Keratinocyte (primary cell): ENCODE results near the gene ANKRD9. TPM values are rescaled to one million over a fixed set of nuclear protein-coding genes. Genes with fewer than 3 reads are reported as not detected.

Source experiments
- DNase-seq: peaks from one replicate; pipeline ENCODE4 v3.0.0-alpha.2; 2011; ENCODE audit warnings: low read depth, missing footprints, low spot score
- FAIRE-seq: peaks from 2 replicates; lab custom pipeline; 2011; peaks lifted over from hg19 to GRCh38; lab: Jason Lieb, UNC
- H2AFZ ChIP-seq: 2 replicates; pipeline ENCODE4 v1.6.0; 2012; ENCODE audit warnings: low read length, control low read depth, inconsistent platforms; ENCODE audit not compliant: control insufficient read depth
- H3K27ac ChIP-seq: 2 replicates; pipeline ENCODE4 v1.5.1; 2011; ENCODE audit warnings: low read length; ENCODE audit not compliant: control insufficient read depth, insufficient read depth
- H3K27me3 ChIP-seq: 3 replicates; pipeline ENCODE4 v1.6.0; 2011; ENCODE audit warnings: low read length; ENCODE audit not compliant: control insufficient read depth, insufficient read depth; ENCODE audit errors: extremely low read depth
- H3K36me3 ChIP-seq, 2 experiments: 2 replicates in 1 of 2; 3 replicates in 1 of 2; pipeline ENCODE4 v1.5.1; 2011; ENCODE audit warnings: low read length in 2 of 2, mild to moderate bottlenecking in 1 of 2; ENCODE audit not compliant: control insufficient read depth in 2 of 2, insufficient read depth in 2 of 2; ENCODE audit errors: extremely low read depth in 1 of 2
- H3K4me1 ChIP-seq: 3 replicates; pipeline ENCODE4 v1.5.1; 2011; ENCODE audit warnings: low read length; ENCODE audit not compliant: control insufficient read depth, insufficient read depth; ENCODE audit errors: extremely low read depth
- H3K4me2 ChIP-seq: 3 replicates; pipeline ENCODE4 v1.6.0; 2011; ENCODE audit warnings: low read depth, low read length; ENCODE audit not compliant: control insufficient read depth, insufficient read depth; ENCODE audit errors: extremely low read depth
- H3K4me3 ChIP-seq, 3 experiments: fragments of 200-600 bp in 1 of 3; sonication (generic) in 1 of 3; 2 replicates in 2 of 3; 3 replicates in 1 of 3; pipeline ENCODE4 v1.5.1; 2011 to 2016; ENCODE audit warnings: low read length in 3 of 3, mild to moderate bottlenecking in 3 of 3, control low read depth in 2 of 3, inconsistent platforms in 1 of 3, low read depth in 1 of 3, mixed read lengths in 1 of 3, mixed run types in 1 of 3, moderate library complexity in 1 of 3; ENCODE audit not compliant: control insufficient read depth in 2 of 3, insufficient read depth in 2 of 3; ENCODE audit errors: extremely low read depth in 1 of 3
- H3K79me2 ChIP-seq: 2 replicates; pipeline ENCODE4 v1.6.0; 2012; ENCODE audit warnings: low read length; ENCODE audit not compliant: control insufficient read depth, insufficient read depth
- H3K9ac ChIP-seq: 3 replicates; pipeline ENCODE4 v1.6.0; 2011; ENCODE audit warnings: low read length; ENCODE audit not compliant: control insufficient read depth, insufficient read depth; ENCODE audit errors: extremely low read depth
- H3K9me1 ChIP-seq: 3 replicates; pipeline ENCODE4 v1.6.0; 2011; ENCODE audit warnings: low read length; ENCODE audit not compliant: control insufficient read depth, insufficient read depth; ENCODE audit errors: extremely low read depth
- H3K9me3 ChIP-seq: 2 replicates; pipeline ENCODE4 v1.5.1; 2012; ENCODE audit warnings: low read depth, low read length; ENCODE audit not compliant: control insufficient read depth
- H4K20me1 ChIP-seq: 3 replicates; pipeline ENCODE4 v1.6.0; 2011; ENCODE audit warnings: low read length; ENCODE audit not compliant: control insufficient read depth, insufficient read depth; ENCODE audit errors: extremely low read depth
- EZH2 ChIP-seq: IDR thresholded peaks from one replicate; pipeline ENCODE4 v1.6.1; 2012; ENCODE audit warnings: inconsistent platforms, mild to moderate bottlenecking, low read length, moderate library complexity
- dilution Hi-C: fragments of 300-500 bp; cut with MboI; formaldehyde crosslinking; loops from one replicate; pipeline ENCODE4 v1.7.0; 2020; ENCODE audit warnings: low sequenced_read_pairs; ENCODE audit not compliant: extremely low pct_ligation_motif_present
- polyA plus RNA-seq, 5 experiments: library from polyadenylated mRNA; depleted of rRNA in 3 of 5; stranded (reverse) in 3 of 5; stranded (forward) in 1 of 5; unstranded in 1 of 5; fragments of >200 nt; gene quantifications; 1 replicate in 1 of 5; 2 replicates in 3 of 5; 3 replicates in 1 of 5; pipeline versions ENCODE4 v1.2.1 to v1.2.3, GENCODE V29; 2011 to 2012; ENCODE audit warnings: missing spikeins in 2 of 5, low read depth in 1 of 5, low replicate concordance in 1 of 5
- TF ChIP-seq, protein P1 (sequence below), 3 experiments: IDR thresholded peaks in 1 of 3; conservative IDR thresholded peaks in 1 of 3; optimal IDR thresholded peaks in 1 of 3; 2 replicates in 2 of 3; 3 replicates in 1 of 3; pipeline versions ENCODE3 to v1.5.1; 2011; ENCODE audit warnings: low read length in 3 of 3, mild to moderate bottlenecking in 3 of 3, moderate library complexity in 2 of 3, control low read depth in 1 of 3, inconsistent platforms in 1 of 3; ENCODE audit not compliant: insufficient read depth in 2 of 3; ENCODE audit errors: extremely low read depth in 1 of 3

Gene ANKRD9
- polyA plus RNA-seq, 1 donor (not counting 4 experiments of a cell fraction or from before 2014, with no cell fraction given), result 4.9 TPM

DNA sequence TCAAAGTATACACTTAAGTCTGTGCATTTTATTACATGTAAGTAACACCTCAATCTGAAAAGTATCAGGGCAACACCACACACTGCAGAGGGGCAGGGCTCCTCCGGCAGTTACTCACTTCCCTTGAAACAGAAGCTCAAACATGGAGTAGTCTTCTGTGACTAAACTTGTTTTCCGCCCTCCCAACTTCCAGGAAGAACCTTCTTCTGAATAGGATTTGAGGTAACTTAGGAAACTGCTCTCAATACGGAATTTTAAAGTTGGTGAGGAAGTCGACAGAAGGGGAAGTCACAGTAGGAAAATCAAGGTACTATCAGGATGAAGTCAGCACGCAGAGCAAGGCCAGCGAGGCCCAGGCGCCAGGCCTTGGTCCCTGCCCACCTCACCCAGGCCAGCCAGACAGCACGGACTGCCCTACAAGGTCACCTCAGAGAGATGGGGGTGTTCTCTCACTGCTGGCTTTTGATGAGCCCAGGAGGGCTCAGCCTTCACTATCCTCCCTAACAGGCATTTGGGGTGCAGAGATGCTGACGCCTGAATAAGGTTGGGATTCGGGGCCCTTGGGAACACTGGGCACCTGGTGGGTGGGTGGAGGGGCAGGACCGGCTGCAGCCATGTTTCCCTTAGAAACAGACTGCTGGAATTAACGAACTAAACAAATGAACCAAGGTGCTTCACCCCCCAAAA is 5.8 kb downstream of the ANKRD9 start:
- no peak overlapping the region for H2AFZ ChIP-seq
- H3K27ac ChIP-seq, result no peak overlapping the region

DNA sequence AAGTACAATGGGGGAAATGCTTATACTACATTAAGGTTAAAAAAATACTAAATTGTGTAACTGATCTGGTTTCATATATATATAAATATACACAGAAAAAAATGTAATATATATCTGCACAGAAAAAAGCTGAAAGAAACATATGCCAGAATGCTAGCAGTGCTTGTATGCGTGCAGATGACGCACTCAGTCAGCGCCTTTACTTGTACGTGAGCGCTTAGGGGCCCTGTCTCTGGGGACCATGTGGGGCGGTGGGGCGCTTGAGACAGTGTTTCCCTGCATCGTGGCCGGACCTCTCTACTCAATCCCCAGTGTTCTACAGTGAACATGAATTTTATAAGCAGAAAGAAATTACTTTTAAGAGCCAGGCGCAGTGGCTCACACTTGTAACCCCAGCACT is 7.0 kb downstream of the ANKRD9 start:
- no peaks in the 10 kb centered on the region for H4K20me1 ChIP-seq
- no peaks in the 10 kb centered on the region for H3K79me2 ChIP-seq
- no peak overlapping the region for H3K9ac ChIP-seq
- H3K4me2 ChIP-seq, result no peak overlapping the region
- no peaks in the 10 kb centered on the region for H3K27me3 ChIP-seq
- H3K36me3 ChIP-seq, result peaks cover 6 to 9% of the 10 kb centered on the region in 2 experiments
- H3K9me1 ChIP-seq, result no peaks in the 10 kb centered on the region
- no peaks in the 10 kb centered on the region for H3K9me3 ChIP-seq
- no peak overlapping the region for H2AFZ ChIP-seq
- no peak overlapping the region for H3K4me3 ChIP-seq
- DNase-seq (no peak), FAIRE-seq (no peak)
- dilution Hi-C loops, result no loop called here
- peaks cover 26% of the 10 kb centered on the region for H3K4me1 ChIP-seq
- TF ChIP-seq, protein P1, sequence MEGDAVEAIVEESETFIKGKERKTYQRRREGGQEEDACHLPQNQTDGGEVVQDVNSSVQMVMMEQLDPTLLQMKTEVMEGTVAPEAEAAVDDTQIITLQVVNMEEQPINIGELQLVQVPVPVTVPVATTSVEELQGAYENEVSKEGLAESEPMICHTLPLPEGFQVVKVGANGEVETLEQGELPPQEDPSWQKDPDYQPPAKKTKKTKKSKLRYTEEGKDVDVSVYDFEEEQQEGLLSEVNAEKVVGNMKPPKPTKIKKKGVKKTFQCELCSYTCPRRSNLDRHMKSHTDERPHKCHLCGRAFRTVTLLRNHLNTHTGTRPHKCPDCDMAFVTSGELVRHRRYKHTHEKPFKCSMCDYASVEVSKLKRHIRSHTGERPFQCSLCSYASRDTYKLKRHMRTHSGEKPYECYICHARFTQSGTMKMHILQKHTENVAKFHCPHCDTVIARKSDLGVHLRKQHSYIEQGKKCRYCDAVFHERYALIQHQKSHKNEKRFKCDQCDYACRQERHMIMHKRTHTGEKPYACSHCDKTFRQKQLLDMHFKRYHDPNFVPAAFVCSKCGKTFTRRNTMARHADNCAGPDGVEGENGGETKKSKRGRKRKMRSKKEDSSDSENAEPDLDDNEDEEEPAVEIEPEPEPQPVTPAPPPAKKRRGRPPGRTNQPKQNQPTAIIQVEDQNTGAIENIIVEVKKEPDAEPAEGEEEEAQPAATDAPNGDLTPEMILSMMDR (optimal IDR thresholded peaks at IDR 0.05 in 1 of 3, IDR thresholded peaks at IDR 0.05 in 1 of 3, conservative IDR thresholded peaks at IDR 0.05 in 1 of 3; ENCODE audit: extremely low read depth in 1 of 3, insufficient read depth in 2 of 3, low read length in 3 of 3), result no peak
- TF ChIP-seq EZH2, result no peak
- H3K27ac ChIP-seq, result no peak overlapping the region

More for the DNA sequence above, 5.8 kb downstream of the ANKRD9 start:
- Histone ChIP-seq H4K20me1 (no peaks in the 10 kb centered on the region), H3K4me2 (no peak overlapping the region), H3K9me3 (no peaks in the 10 kb centered on the region), H3K4me3 (no peak overlapping the region), H3K79me2 (no peaks in the 10 kb centered on the region), H3K9ac (no peak overlapping the region), H3K4me1 (peaks cover 35% of the 10 kb centered on the region), H3K9me1 (no peaks in the 10 kb centered on the region), H3K27me3 (no peaks in the 10 kb centered on the region), H3K36me3 (peaks cover 4 to 5% of the 10 kb centered on the region in 2 experiments)
- dilution Hi-C loops, result no loop called here
- FAIRE-seq (peak; percentile 39), DNase-seq (no peak)
- TF ChIP-seq, protein P1 (optimal IDR thresholded peaks at IDR 0.05 in 1 of 3, IDR thresholded peaks at IDR 0.05 in 1 of 3, conservative IDR thresholded peaks at IDR 0.05 in 1 of 3; ENCODE audit: extremely low read depth in 1 of 3, insufficient read depth in 2 of 3, low read length in 3 of 3), result no peak
- no peak for TF ChIP-seq EZH2
